Measurements from ENCODE around the gene JAKMIP2.
A peak's percentile ranks its signal among the peaks of the same experiment; 100 is the strongest.

JAKMIP2 gene

GRCh38 chr5:147626464-147626863, 156.1 kb downstream of the JAKMIP2 start:
- TF ChIP-seq CTCF (IDR thresholded peaks at IDR 0.05; ENCODE audit: low read depth, low read length): no peak
- DNase-seq (ENCODE audit: extremely low read depth, low read depth): no peak

- DNase-seq (ENCODE audit: extremely low read depth, low read depth): no peak
- no peak for TF ChIP-seq CTCF (IDR thresholded peaks at IDR 0.05; ENCODE audit: low read depth, low read length)
Observed at GRCh38 chr5:147621016-147621415, 161.5 kb downstream of the JAKMIP2 start.

GRCh38 chr5:147619281-147619878, 163.1 kb downstream of the JAKMIP2 start:
- TF ChIP-seq CTCF (IDR thresholded peaks at IDR 0.05; ENCODE audit: low read depth, low read length): no peak
- DNase-seq (ENCODE audit: extremely low read depth, low read depth): no peak

- DNase-seq (ENCODE audit: extremely low read depth, low read depth): no peak
- no peak for TF ChIP-seq CTCF (IDR thresholded peaks at IDR 0.05; ENCODE audit: low read depth, low read length)
Observed at GRCh38 chr5:147617711-147618350, 164.7 kb downstream of the JAKMIP2 start.

GRCh38 chr5:147617191-147617606, 165.3 kb downstream of the JAKMIP2 start:
- TF ChIP-seq CTCF (IDR thresholded peaks at IDR 0.05; ENCODE audit: low read depth, low read length): no peak
- DNase-seq (ENCODE audit: extremely low read depth, low read depth): no peak

GRCh38 chr5:147616421-147616820, 166.1 kb downstream of the JAKMIP2 start:
- no peak for DNase-seq (ENCODE audit: extremely low read depth, low read depth)
- TF ChIP-seq CTCF (IDR thresholded peaks at IDR 0.05; ENCODE audit: low read depth, low read length): no peak

GRCh38 chr5:147613359-147613758, 169.2 kb downstream of the JAKMIP2 start:
- no peak for TF ChIP-seq CTCF (IDR thresholded peaks at IDR 0.05; ENCODE audit: low read depth, low read length)
- peak; percentile 18 for DNase-seq (ENCODE audit: extremely low read depth, low read depth)

Data from AG09319 (cell line).